Measurements from ENCODE around the gene COG7.
"Not testable (repeated sequence)": the region's sequence is repeated elsewhere in the genome, so short reads cannot be mapped to it uniquely, and the experiment has no call there.

Gene COG7

GRCh38 chr16:23367988-23368387, 85.0 kb downstream of the COG7 start:
- Histone ChIP-seq H3K36me3 (ENCODE audit: control insufficient read depth, low read length) (no peaks in the 10 kb centered on the region), H3K4me1 (ENCODE audit: control insufficient read depth, low read length) (peaks cover 13% of the 10 kb centered on the region), H3K79me2 (ENCODE audit: control insufficient read depth, low read length) (no peaks in the 10 kb centered on the region), H3K9me3 (ENCODE audit: control insufficient read depth, insufficient read depth, low read length) (no peaks in the 10 kb centered on the region), H3K27me3 (ENCODE audit: control insufficient read depth, low read length) (no peaks in the 10 kb centered on the region), H3K4me2 (ENCODE audit: low read length) (no peak overlapping the region), H3F3A (ENCODE audit: control insufficient read depth, insufficient read depth) (no peaks in the 10 kb centered on the region), H3K9me2 (replicated peaks; ENCODE audit: control insufficient read depth, low read length) (no peaks in the 10 kb centered on the region), H3K4me3 (ENCODE audit: low read length) (no peak overlapping the region), H4K20me1 (ENCODE audit: control insufficient read depth, insufficient read depth, low read depth, low read length) (no peaks in the 10 kb centered on the region), H3K27ac (ENCODE audit: low read depth, low read length) (no peak overlapping the region)
- TF ChIP-seq, protein P1, sequence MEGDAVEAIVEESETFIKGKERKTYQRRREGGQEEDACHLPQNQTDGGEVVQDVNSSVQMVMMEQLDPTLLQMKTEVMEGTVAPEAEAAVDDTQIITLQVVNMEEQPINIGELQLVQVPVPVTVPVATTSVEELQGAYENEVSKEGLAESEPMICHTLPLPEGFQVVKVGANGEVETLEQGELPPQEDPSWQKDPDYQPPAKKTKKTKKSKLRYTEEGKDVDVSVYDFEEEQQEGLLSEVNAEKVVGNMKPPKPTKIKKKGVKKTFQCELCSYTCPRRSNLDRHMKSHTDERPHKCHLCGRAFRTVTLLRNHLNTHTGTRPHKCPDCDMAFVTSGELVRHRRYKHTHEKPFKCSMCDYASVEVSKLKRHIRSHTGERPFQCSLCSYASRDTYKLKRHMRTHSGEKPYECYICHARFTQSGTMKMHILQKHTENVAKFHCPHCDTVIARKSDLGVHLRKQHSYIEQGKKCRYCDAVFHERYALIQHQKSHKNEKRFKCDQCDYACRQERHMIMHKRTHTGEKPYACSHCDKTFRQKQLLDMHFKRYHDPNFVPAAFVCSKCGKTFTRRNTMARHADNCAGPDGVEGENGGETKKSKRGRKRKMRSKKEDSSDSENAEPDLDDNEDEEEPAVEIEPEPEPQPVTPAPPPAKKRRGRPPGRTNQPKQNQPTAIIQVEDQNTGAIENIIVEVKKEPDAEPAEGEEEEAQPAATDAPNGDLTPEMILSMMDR (IDR thresholded peaks at IDR 0.05; ENCODE audit: low read depth, low read length, poor library complexity, severe bottlenecking): no peak
- TF ChIP-seq EZH2phosphoT487 (IDR thresholded peaks at IDR 0.05; ENCODE audit: borderline replicate concordance, low read length): no peak

GRCh38 chr16:23367564-23367963, 85.4 kb downstream of the COG7 start:
- H3K4me3 ChIP-seq (ENCODE audit: low read length): no peak overlapping the region
- H4K20me1 ChIP-seq (ENCODE audit: control insufficient read depth, insufficient read depth, low read depth, low read length): no peaks in the 10 kb centered on the region
- H3K27me3 ChIP-seq (ENCODE audit: control insufficient read depth, low read length): no peaks in the 10 kb centered on the region
- H3K4me1 ChIP-seq (ENCODE audit: control insufficient read depth, low read length): peaks cover 13% of the 10 kb centered on the region
- no peak overlapping the region for H3K4me2 ChIP-seq (ENCODE audit: low read length)
- H3K79me2 ChIP-seq (ENCODE audit: control insufficient read depth, low read length): no peaks in the 10 kb centered on the region
- TF ChIP-seq, protein P1 (IDR thresholded peaks at IDR 0.05; ENCODE audit: low read depth, low read length, poor library complexity, severe bottlenecking): no peak
- no peak for TF ChIP-seq EZH2phosphoT487 (IDR thresholded peaks at IDR 0.05; ENCODE audit: borderline replicate concordance, low read length)
- H3K9me2 ChIP-seq (replicated peaks; ENCODE audit: control insufficient read depth, low read length): no peaks in the 10 kb centered on the region
- no peak overlapping the region for H3K27ac ChIP-seq (ENCODE audit: low read depth, low read length)
- H3K9me3 ChIP-seq (ENCODE audit: control insufficient read depth, insufficient read depth, low read length): no peaks in the 10 kb centered on the region
- no peaks in the 10 kb centered on the region for H3K36me3 ChIP-seq (ENCODE audit: control insufficient read depth, low read length)
- no peaks in the 10 kb centered on the region for H3F3A ChIP-seq (ENCODE audit: control insufficient read depth, insufficient read depth)

DNA sequence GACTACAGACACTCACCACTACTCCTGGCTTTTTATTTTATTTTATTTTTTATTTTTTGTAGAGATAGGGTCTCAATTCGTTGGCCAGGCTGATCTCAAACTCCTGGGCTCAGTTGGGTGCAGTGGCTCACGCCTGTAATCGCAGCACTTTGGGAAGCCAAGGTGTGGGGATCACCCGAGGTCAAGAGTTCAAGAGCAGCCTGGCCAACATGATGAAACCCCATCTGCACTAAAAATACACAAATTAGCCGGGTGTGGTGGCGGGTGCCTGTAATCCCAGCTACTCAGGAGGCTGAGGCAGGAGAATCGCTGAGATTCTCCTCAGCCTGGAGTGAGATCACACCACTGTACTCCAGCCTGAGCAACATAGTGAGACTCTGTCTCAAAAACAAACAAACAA, 86.6 kb downstream of the COG7 start:
- not testable (repeated sequence) for H4K20me1 ChIP-seq (ENCODE audit: control insufficient read depth, insufficient read depth, low read depth, low read length); H3K9me2 ChIP-seq (replicated peaks; ENCODE audit: control insufficient read depth, low read length); H3K4me3 ChIP-seq (ENCODE audit: low read length); H3K27ac ChIP-seq (ENCODE audit: low read depth, low read length); H3K4me2 ChIP-seq (ENCODE audit: low read length); H3K79me2 ChIP-seq (ENCODE audit: control insufficient read depth, low read length); H3K36me3 ChIP-seq (ENCODE audit: control insufficient read depth, low read length); H3K27me3 ChIP-seq (ENCODE audit: control insufficient read depth, low read length); H3F3A ChIP-seq (ENCODE audit: control insufficient read depth, insufficient read depth); H3K9me3 ChIP-seq (ENCODE audit: control insufficient read depth, insufficient read depth, low read length)
- H3K4me1 ChIP-seq (ENCODE audit: control insufficient read depth, low read length): peaks cover 13% of the 10 kb centered on the region

GRCh38 chr16:23365602-23366240, 87.3 kb downstream of the COG7 start:
- Histone ChIP-seq H3K9me3 (ENCODE audit: control insufficient read depth, insufficient read depth, low read length) (no peaks in the 10 kb centered on the region), H3K9me2 (replicated peaks; ENCODE audit: control insufficient read depth, low read length) (no peaks in the 10 kb centered on the region), H3K36me3 (ENCODE audit: control insufficient read depth, low read length) (no peaks in the 10 kb centered on the region), H3K4me1 (ENCODE audit: control insufficient read depth, low read length) (peaks cover 13% of the 10 kb centered on the region), H4K20me1 (ENCODE audit: control insufficient read depth, insufficient read depth, low read depth, low read length) (no peaks in the 10 kb centered on the region), H3K27me3 (ENCODE audit: control insufficient read depth, low read length) (no peaks in the 10 kb centered on the region), H3K4me2 (ENCODE audit: low read length) (peak overlapping the region; percentile 41), H3K4me3 (ENCODE audit: low read length) (no peak overlapping the region), H3K27ac (ENCODE audit: low read depth, low read length) (peak overlapping the region; percentile 9; the same call in 1 of the 2 replicates), H3K79me2 (ENCODE audit: control insufficient read depth, low read length) (no peaks in the 10 kb centered on the region), H3F3A (ENCODE audit: control insufficient read depth, insufficient read depth) (no peaks in the 10 kb centered on the region)
- no peak for TF ChIP-seq EZH2phosphoT487 (IDR thresholded peaks at IDR 0.05; ENCODE audit: borderline replicate concordance, low read length)
- TF ChIP-seq, protein P1 (IDR thresholded peaks at IDR 0.05; ENCODE audit: low read depth, low read length, poor library complexity, severe bottlenecking): no peak

All from DOHH2 (cell line).